Stimulated activated CD8-positive, alpha-beta memory T cell treated with anti-CD3 and anti-CD28 coated beads, Interleukin-7, amount 100 ng/mL, for 4 hours (primary cell): ENCODE data around the gene GMNN.

Source experiments
- DNase-seq, 2 donors: peaks; one replicate each; pipeline ENCODE4 v3.0.0-alpha.2; 2020; ENCODE audit warnings: low read depth in 2 of 2

GMNN gene

GRCh38 chr6:24807584-24807983, 32.8 kb downstream of the GMNN start:
- DNase-seq = no peak

- DNase-seq = no peak
Observed at GRCh38 chr6:24809728-24810127, 35.0 kb downstream of the GMNN start.

GRCh38 chr6:24818346-24818745, 43.6 kb downstream of the GMNN start:
- no peak for DNase-seq

DNA sequence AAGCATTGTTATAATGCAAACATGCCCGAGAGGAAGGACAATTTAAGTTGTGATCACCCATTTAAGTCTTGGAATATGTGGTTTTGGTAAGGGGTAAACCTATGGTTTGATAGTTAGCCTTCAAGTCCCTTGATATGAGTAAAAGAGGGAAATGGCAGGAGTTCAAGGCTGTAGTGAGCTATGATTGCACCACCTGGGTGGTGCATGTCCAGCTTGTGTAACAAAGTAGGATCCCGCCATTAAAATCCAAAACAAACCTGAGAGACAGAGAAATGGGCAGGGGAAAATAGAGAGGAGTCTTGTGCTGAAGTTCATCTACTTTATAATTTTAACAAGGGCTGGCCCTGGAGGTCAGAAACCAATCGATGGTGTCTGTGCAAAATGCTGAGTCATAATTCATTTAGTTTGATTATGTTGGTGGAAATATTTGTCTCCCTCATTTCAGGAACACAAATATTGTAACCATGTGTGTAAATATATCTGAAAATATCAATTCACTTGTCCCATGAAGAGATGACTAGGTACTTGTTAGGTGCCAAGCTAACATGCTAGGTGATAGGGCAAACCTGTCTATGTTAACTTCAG, 47.2 kb downstream of the GMNN start:
- DNase-seq = no peak

DNA sequence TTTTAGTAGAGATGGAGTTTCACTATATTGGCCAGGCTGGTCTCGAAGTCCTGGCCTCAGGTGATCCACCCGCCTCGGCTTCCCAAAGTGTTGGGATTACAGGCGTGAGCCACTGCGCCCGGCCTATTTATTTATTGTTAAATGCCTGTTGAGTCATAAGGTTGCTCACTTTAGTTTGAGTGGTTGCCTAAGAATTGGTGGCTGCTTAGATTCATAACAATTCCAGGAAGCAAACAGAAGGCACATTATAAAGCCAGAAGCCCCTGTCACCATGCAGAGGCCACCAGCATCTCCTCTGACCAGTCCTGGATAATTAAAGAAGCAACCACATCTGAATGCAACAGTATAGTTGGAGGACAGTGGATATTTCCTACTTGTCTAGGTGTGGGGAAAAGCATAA, 48.0 kb downstream of the GMNN start:
- DNase-seq = no peak

GRCh38 chr6:24823185-24823584, 48.4 kb downstream of the GMNN start:
- no peak for DNase-seq

DNA sequence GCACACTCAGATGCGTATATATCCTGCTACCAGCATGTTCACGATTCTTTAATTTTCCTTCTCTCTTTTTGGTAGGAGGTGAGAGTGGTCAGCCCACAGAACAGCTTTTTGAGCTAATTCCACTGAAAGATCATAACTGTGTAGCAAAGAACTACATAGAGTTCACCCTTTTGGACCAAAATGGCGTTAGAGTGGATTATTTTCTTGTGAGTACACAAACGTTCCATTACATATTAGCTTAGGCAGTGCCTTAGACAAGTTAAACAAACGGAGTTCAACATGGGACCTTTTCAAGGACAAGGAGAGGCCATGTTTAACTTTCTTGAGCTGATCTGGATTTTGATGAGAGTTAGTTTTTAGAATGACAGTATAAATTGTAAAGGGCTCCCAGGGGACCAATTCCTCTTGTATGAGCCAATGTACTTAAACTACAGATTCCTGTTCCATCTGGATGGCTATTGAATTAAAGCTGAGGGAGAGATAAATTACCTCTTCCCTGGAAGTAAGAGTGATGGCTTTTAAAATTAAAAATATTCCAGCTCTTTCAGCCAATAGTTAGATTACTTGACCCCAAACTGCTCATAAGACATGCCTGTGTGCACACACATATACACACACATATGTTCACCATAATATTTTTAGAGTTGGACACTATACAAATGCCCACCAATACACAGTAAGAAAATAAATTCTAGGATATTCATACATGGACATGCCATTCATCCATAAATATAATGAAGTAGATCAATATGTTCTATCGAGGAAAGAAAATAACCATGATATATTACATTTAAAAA, 49.6 kb downstream of the GMNN start:
- no peak for DNase-seq

GRCh38 chr6:24825130-24825630, 50.4 kb downstream of the GMNN start:
- no peak for DNase-seq

DNA sequence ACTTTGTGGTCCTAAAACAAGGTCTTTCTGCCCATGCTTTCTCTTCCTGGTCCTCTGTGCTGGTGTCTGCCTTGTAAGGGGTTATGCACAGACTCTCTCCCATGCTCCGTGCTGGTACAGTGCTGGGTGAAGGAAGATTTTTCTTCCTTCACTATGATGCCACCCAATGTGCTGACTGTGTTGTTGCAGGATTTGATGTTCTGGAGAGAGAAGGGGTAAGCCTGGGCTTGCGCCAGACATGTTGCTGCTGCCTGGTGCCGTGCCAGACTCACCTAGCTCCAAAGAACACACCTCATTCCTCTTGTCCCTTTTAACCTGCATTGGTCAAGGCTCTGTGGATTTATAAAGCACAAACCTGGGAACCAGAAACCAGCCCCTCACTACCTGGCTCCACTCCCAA, 52.4 kb downstream of the GMNN start:
- no peak for DNase-seq

- DNase-seq = no peak
Observed at GRCh38 chr6:24827970-24828369, 53.2 kb downstream of the GMNN start.

DNA sequence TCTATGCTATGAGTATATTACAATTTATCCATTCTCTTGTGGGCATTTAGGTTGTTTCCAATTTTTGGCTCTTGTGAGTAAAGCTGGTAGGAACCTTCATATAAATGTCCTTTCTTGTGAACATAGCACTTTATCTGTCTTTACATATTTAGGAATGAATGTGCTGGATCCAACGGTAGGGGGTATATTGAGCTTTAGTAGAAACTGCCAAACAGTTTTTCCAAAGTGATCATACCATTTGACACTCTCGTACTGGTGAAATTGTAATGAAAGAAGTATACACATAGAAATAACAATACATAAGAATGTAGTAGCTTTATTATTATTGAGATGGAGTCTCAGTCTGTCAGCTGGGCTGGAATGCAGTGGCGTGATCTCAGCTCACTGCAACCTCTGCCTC, 54.9 kb downstream of the GMNN start:
- DNase-seq = no peak

DNA sequence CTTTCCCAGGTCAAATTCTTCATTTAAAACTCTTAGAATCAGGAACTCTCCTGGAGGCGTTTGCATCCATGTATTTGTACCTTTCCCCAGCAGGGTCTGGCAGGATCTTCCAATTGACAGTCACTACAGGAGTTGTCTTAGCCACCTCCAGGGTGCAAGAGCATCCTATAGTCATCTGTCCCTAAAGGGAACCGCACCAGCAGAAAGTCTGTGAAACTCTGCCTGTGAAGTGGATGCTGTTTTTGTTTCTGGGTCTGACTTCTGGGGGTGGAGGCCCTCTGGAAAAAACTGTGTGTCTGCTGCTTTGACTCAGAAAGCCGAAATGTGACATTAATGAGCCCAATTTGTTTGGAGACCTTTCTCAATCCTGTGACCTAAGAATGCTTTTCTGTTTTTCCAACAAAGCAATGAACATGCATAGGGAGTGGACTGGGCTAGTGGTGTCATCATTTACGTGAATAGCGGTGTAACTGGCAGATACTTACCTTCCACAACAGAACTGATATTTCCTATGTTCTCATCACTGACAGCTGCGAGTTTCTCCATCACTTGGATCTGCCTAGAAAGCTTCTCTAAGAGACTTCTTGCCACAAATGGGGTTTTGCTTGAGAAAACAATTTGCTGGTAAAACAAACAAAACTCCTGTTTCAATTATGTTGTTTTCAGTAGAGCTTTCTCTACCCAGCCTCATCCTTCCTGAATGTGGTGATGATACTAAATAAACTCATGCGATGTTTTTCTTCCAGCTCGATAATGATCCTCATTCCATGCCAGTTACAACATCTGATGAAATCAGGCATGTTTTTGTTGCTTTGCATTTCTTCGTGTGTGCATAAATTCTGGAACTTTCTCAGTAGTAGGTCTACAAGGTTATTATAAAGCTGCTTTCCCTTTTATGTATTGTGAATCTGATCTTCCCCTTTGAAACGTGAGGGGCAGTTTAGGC, 57.3 kb downstream of the GMNN start:
- DNase-seq = no peak

DNA sequence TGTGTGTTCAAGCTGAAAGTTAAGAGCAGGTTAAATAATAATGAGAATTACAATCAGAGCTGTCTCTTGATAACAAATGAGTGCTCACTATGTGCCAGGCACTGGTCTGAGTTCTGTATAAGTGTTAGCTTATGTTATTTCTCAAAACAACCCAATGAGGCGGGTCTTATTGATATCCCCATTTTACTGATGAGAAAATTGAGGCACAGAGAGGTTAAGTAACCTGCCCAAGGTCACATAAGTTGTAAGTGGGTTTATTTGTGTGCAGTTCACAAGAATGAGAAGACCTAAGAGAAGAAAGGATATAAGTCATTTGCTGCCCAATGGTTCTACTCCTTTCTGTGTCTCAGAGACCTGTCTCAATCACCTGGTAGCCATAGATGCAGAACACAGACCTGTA, 58.1 kb downstream of the GMNN start:
- no peak for DNase-seq

GRCh38 chr6:24833711-24834386, 59.1 kb downstream of the GMNN start:
- DNase-seq = no peak
